Right kidney (tissue), 9 donors: ENCODE measurements around the gene BORCS8.
"Not testable (repeated sequence)": the region's sequence is repeated elsewhere in the genome, so short reads cannot be mapped to it uniquely, and the experiment has no call there.

Source experiments
- DNase-seq: peaks from one replicate; pipeline ENCODE4 v3.0.0-alpha.2; 2016
- long read RNA-seq, 8 donors: transcript quantifications; one replicate each; lab custom pipeline, GENCODE V29; 2026

Gene BORCS8
- long read RNA-seq, donor 1, transcript BORCS8-209 (1 exons, 3,698 nt): major isoform, 18 of 131 reads
- long read RNA-seq, donor 1, transcript BORCS8-202 (6 exons, 1,429 nt): minor isoform, 8 of 131 reads
- long read RNA-seq, donor 1, partial matches to known transcripts: 50 of 131 reads
- long read RNA-seq, donor 1, other reads (novel, unspliced or antisense): 52 of 131 reads
- long read RNA-seq, donor 2, partial matches to known transcripts: 0 of 7 reads
- long read RNA-seq, donor 2, other reads (novel, unspliced or antisense): 0 of 7 reads
- long read RNA-seq, donor 3, transcript BORCS8-203 (4 exons, 1,489 nt): minor isoform, 7 of 23 reads
- long read RNA-seq, donor 3, transcript BORCS8-209 (1 exons, 3,698 nt): major isoform, 11 of 23 reads
- long read RNA-seq, donor 3, partial matches to known transcripts: 0 of 23 reads
- long read RNA-seq, donor 3, other reads (novel, unspliced or antisense): 0 of 23 reads
- long read RNA-seq, donor 4, transcript BORCS8-209 (1 exons, 3,698 nt): major isoform, 24 of 32 reads
- long read RNA-seq, donor 4, partial matches to known transcripts: 0 of 32 reads
- long read RNA-seq, donor 4, other reads (novel, unspliced or antisense): 0 of 32 reads
- long read RNA-seq, donor 5, transcript BORCS8-203 (4 exons, 1,489 nt): minor isoform, 6 of 23 reads
- long read RNA-seq, donor 5, transcript BORCS8-209 (1 exons, 3,698 nt): major isoform, 11 of 23 reads
- long read RNA-seq, donor 5, transcript BORCS8-202 (6 exons, 1,429 nt): minor isoform, 6 of 23 reads
- long read RNA-seq, donor 5, partial matches to known transcripts: 0 of 23 reads
- long read RNA-seq, donor 5, other reads (novel, unspliced or antisense): 0 of 23 reads
- long read RNA-seq, donor 6, transcript BORCS8-209 (1 exons, 3,698 nt): major isoform, 17 of 23 reads
- long read RNA-seq, donor 6, partial matches to known transcripts: 0 of 23 reads
- long read RNA-seq, donor 6, other reads (novel, unspliced or antisense): 0 of 23 reads
- long read RNA-seq, donor 7: 0 reads
- long read RNA-seq, donor 8, transcript BORCS8-209 (1 exons, 3,698 nt): major isoform, 15 of 21 reads
- long read RNA-seq, donor 8, partial matches to known transcripts: 0 of 21 reads
- long read RNA-seq, donor 8, other reads (novel, unspliced or antisense): 0 of 21 reads

GRCh38 chr19:19192078-19192882, at the start of gene BORCS8, which contains the start of gene RFXANK:
Gene BORCS8 (minus strand): TSS chr19:19192152. CDS start chr19:19192117, 35 bp downstream.
Gene RFXANK (plus strand): TSS chr19:19192258. CDS start chr19:19193947, 1,689 bp downstream.
- DNase-seq: peak; percentile 92

GRCh38 chr19:19240476-19240875, 48.5 kb upstream of the BORCS8 start:
- no peak for DNase-seq

GRCh38 chr19:19239675-19240074, 47.7 kb upstream of the BORCS8 start:
- DNase-seq: no peak

- DNase-seq: no peak
Observed at GRCh38 chr19:19238126-19238894, 46.4 kb upstream of the BORCS8 start.

GRCh38 chr19:19236173-19236572, 44.2 kb upstream of the BORCS8 start:
- DNase-seq: no peak

GRCh38 chr19:19234220-19234816, 42.4 kb upstream of the BORCS8 start:
- DNase-seq: no peak

GRCh38 chr19:19232261-19232721, 40.3 kb upstream of the BORCS8 start:
- no peak for DNase-seq

GRCh38 chr19:19230999-19231398, 39.0 kb upstream of the BORCS8 start:
- no peak for DNase-seq

GRCh38 chr19:19229701-19230100, 37.7 kb upstream of the BORCS8 start:
- no peak for DNase-seq

- no peak for DNase-seq
Observed at GRCh38 chr19:19227217-19227616, 35.3 kb upstream of the BORCS8 start.

- no peak for DNase-seq
Observed at GRCh38 chr19:19226663-19227062, 34.7 kb upstream of the BORCS8 start.

- no peak for DNase-seq
Observed at GRCh38 chr19:19226204-19226603, 34.3 kb upstream of the BORCS8 start.

GRCh38 chr19:19224852-19225494, 33.0 kb upstream of the BORCS8 start:
- peak; percentile 59 for DNase-seq

- DNase-seq: no peak
Observed at GRCh38 chr19:19224150-19224851, 32.3 kb upstream of the BORCS8 start.

GRCh38 chr19:19223636-19224035, 31.7 kb upstream of the BORCS8 start:
- DNase-seq: no peak

GRCh38 chr19:19223060-19223459, 31.1 kb upstream of the BORCS8 start:
- DNase-seq: no peak

- DNase-seq: not testable (repeated sequence)
Observed at GRCh38 chr19:19221000-19221399, 29.0 kb upstream of the BORCS8 start.

- DNase-seq: no peak
Observed at GRCh38 chr19:19218911-19219310, 27.0 kb upstream of the BORCS8 start.

GRCh38 chr19:19217099-19217498, 25.1 kb upstream of the BORCS8 start:
- DNase-seq: no peak
